Thyroid gland (tissue), 4 donors: ENCODE data around the gene WDR89.

Experiments
- CTCF ChIP-seq, 6 experiments: fragments of 200-600 bp in 3 of 6; fragments of 450-650 bp in 3 of 6; sonication (generic) in 3 of 6; IDR thresholded peaks; one replicate each; pipeline ENCODE4 v1.5.1; 2016 to 2019; ENCODE audit warnings: antibody characterized with exemption in 6 of 6, mild to moderate bottlenecking in 2 of 6, inconsistent platforms in 1 of 6, moderate library complexity in 1 of 6
- POLR2A ChIP-seq, 2 donors: fragments of 450-650 bp; IDR thresholded peaks; one replicate each; pipeline ENCODE4 v1.6.1; 2017; ENCODE audit warnings: antibody characterized with exemption in 2 of 2, mild to moderate bottlenecking in 2 of 2, moderate library complexity in 1 of 2

GRCh38 chr14:63686926-63687325 lies 45.3 kb upstream of the WDR89 start:
- TF ChIP-seq CTCF (IDR thresholded peaks at IDR 0.05): no peak
- TF ChIP-seq POLR2A (IDR thresholded peaks at IDR 0.05): no peak
